GM18499 (cell line): ENCODE measurements around the gene MAGEF1.
"Not testable (repeated sequence)": the region's sequence is repeated elsewhere in the genome, so short reads cannot be mapped to it uniquely, and the experiment has no call there.

Experiments
- ATAC-seq: cut with Tn5 transposase; IDR thresholded peaks from one replicate; pipeline ENCODE4 v1.9.1; 2021; ENCODE audit warnings: moderate number of reproducible peaks; ENCODE audit not compliant: insufficient read depth, unreplicated experiment

MAGEF1 gene

DNA sequence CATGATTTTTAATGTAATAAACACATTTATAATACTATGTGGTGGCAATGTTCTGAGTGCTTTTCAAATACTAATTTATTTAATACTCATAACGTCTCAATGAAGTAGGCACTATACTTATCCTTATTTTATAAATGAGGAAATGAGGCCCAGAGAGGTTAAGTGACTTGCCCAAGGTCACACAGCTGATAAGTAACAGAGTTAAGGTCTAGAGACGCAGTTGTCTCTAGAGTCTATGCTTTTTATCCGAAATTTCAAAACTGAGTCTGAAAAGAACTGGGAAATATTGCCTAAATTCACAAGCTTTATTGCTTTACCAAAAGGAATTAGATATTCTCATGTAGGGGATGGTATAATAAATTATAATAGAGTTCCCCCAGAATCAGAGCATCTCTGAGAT, 31.4 kb upstream of the MAGEF1 start:
- no peak for ATAC-seq

DNA sequence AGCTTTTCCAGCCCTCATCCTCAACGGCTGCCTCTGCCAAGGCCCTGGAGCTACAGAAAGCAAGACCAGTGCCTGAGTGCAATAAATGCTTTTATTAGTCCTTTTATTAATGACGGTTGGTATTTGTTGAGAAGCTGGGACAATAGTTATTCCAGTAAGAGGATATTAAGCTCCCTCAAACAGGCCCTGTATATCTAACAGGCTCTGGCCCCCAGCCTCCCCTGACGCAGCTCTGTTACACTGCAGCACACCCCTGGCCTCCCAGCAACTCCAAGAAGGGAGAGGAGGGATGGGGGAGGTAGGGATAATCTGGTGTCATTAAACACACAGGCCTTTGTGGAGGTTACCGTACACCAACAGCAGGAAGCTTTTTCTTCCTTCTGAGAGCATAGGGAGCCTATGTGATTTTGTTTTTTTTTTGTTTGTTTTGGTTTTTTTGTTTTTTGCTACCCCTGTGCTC, 30.8 kb upstream of the MAGEF1 start:
- ATAC-seq = no peak

- ATAC-seq = no peak
These were observed 30.2 kb upstream of the MAGEF1 start for GRCh38 chr3:184741798-184742675.

GRCh38 chr3:184741259-184741556, 29.3 kb upstream of the MAGEF1 start:
- no peak for ATAC-seq

DNA sequence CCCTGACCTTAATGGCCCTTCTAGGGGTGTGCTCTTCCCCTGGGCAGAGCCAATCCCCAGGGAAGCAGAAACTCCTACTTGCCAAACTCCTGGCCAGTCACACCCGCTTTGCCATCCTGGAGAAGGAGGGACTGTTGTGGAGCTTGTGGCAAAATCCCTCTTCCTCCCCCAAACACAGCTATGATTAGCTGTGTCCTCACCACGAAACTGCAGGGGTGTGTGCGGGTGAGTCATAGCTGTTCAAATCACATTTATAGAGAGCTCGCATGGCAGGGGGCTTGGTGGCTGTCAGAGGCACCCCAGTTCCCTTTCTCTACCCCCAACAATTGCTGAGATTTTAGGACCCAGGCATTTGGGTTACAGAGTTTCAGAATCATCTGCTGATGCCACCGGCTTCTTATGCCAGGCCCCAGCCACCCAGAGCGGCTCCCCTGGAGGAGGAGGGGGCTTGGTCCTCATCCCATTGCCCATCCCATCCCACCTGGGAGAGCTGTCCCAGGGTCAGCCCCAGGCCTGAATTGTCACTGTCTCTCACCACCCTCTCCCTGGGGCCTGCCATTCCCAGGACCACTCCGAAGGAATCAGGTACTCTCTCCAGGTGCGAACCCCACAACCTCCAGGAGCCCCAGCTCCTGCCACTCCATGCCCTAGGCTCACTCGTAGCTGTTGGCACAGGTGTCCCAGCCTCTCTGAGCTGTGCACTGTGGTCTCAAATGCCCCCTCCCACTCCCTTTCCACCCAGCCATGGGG, 28.8 kb upstream of the MAGEF1 start:
- no peak for ATAC-seq

DNA sequence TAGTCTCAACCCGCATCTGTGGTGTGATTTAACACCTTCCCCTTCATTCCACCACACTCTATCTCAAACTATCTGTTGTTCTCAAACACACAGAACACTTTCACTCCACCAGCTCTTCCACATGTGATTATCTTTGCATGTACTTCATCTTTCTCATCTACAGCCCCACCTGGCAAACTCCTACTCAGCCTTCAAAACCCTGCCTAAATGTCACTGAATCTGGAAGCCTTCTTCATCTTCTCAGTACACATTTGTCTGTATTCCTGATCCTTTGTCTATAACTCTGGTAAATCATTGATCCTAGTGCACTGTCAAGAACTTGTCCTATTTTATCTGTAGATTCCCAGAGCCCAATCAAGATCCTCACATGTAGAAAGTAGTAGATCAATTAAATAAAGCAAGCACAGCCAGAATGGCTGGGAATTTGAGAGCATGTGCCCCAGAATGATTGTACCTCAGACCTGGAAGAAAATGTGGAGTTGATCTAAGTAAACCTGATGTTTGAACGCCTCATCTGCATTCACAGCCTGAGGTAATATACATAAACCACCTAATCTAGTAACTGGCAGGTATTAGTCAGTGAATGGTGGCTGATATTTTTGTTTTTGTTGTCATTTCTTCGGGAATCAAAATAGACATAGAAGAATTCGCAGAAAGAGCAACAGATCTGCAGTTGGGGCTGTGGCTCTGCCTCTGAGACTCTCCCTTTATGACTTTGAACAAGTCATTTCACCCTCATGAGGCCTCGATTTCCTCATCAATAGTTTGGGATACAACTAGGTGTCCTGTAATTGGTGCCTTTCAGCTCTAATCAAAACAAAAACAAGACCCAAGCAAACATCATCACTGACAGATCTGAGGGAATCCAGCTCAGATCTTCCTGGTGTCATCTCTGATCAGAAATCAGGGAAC, 28.0 kb upstream of the MAGEF1 start:
- ATAC-seq = no peak

DNA sequence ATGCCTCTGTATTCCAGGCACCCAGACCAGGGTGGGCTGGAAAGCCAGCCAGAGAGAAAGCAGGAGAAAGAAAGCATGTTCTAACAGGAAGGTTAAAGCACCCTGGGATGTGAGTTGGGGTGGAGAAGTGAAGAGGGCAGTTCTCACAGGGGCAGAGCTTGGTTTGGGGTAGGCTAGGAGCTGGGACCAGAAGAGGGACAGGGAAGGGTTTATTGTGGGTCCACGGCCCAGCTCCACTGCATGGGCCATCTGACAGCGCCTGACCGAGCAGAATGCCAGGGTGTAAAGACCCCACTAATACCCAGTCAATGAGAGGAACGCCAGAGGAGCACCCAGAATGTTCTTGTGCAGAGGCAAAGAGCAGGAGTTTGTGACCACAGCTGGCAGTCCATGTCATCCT, 27.1 kb upstream of the MAGEF1 start:
- no peak for ATAC-seq

DNA sequence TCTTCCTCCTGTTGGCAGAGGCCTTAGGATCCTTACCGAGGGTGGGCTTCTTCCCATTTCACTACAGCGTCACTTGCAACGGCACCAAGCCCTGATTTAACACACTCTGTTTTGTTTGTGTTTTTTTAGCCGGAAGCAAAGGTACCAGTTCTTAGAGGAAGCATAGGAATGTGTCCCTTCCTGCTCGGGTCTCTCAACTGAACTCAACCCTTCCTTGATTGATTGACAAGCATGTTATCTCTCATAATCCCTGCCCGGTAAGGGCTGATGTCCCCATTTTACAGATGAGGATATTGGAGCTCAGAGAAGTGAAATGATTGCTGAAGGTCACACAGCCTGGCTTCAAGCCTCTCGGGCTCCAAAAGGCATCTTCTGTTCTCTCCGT, 26.6 kb upstream of the MAGEF1 start:
- ATAC-seq = no peak

DNA sequence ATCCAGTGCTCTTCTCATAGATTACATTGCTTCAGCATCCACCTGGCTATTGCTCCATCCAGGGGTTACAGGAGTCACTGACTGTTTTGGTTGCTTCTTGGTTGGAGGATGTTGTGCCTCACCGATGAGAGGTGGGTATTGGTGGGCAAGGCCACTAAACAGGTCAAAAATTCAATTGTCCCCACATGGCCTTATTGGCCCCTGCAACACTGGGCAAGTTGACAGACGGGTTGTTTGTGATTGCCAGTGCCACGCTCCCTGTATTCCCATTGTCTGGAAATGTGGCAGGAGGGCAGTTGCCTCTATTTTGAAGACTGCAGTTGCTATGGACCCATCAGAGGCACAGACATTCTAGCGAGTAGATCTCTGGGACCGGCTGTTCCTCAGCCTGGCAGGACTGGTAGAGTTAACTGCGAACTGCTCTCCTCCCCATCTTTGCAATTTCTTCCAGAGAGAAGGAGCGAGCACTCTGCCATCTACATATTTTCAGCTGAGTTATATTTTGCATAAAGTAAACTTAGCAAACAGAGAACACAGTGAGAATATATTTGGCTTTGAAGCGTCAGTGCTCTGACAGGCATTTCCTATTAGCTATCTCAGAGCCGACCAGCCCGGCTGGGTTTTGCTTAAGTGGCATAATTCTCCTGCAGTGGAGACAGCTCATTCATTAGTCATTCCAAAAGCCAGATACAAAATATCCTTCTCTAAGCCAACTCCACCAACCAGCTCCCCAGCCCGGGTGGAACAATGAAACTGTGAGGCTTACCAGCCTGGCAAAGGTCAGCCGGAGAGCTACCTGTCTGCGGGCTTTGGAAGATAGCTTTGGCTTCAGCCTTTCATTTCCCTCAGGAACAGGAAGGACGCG, 26.0 kb upstream of the MAGEF1 start:
- no peak for ATAC-seq

DNA sequence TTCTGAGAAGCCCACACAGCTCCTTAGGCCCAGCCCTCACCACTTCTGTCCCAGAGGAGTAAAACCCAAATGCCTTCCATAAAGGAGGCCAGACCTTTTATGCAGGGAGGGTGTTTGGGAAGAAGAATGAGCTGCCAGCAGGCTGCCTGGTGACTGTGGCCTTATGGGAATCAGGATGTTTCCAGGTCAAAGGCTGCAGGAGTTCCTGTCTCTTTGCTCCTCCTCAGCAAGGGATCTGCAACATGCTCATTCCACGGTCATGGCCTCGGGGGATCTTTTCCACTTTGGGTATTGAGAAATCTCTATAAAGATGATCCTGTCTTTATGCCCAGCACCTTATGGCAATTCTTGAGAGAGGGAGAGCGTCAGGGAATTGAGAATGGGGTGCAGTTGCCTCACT, 25.2 kb upstream of the MAGEF1 start:
- no peak for ATAC-seq

DNA sequence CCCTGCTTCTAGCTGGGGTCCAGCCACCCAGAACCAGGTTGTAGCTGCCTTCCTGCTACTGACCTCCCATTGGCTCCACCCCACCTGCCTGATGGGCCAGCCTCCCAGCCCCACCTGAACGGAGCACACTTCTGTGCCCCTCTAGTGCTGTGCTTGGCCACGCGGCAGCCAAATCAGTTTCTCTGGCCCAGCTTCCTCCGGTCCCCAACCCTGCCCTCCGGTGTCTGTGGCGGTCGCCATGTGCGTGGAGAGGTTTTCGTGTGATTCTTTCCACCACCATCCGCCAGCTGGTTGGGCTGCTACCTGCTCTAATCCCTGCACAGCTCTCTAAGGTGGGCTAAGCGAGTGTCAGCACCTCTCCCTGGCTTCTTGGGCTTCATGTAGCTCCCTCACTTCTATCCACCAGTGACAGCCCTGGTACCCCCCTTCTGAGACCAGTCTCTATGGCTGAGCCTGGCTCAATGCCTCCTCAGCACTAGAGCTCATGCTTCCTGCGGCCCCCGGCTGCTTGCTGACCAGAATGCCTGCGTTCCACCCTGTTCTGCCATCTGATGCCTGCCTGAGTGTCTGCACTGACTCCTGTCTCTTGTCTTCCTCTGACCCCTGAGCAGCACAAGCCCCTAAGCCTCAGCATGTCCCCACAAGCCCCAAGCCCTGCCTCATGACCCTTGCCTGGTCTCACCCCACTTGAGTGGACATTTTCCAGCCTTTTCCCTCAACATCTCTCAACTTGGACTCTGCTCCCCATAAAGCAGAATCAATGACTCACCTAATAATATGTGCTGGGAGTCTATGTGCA, 23.2 kb upstream of the MAGEF1 start:
- ATAC-seq = no peak

DNA sequence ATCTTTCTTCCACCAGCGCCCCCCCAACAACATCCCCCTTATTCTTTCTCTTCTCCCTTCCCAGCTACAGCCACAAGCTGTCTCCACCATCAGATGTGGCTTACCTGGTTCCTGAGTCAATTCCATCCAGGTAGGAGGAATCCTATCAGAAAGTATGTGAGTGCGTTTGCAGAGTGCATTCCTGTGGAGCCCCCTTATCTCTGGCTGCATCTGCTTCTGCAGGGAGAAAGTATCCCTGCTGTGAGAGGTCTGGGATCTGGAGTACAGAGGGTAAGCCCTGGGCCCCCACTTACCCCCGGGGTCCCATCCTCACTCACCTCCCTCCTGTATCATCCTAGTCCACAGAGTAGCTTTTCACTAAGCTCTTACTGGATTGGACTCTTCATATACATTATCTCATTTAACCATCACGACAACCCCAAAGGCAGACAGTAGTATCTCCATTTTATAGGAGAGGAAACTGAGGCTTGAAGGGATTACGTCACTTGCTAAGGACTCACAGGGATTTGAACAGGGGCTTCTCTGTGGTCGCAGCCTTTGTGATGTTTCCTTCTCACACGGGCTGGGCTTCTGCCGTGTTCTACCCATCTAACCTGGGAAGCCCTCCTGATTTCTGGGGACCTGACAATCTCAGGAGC, 22.2 kb upstream of the MAGEF1 start:
- no peak for ATAC-seq

- no peak for ATAC-seq
These were observed 21.3 kb upstream of the MAGEF1 start for GRCh38 chr3:184733181-184733580.

DNA sequence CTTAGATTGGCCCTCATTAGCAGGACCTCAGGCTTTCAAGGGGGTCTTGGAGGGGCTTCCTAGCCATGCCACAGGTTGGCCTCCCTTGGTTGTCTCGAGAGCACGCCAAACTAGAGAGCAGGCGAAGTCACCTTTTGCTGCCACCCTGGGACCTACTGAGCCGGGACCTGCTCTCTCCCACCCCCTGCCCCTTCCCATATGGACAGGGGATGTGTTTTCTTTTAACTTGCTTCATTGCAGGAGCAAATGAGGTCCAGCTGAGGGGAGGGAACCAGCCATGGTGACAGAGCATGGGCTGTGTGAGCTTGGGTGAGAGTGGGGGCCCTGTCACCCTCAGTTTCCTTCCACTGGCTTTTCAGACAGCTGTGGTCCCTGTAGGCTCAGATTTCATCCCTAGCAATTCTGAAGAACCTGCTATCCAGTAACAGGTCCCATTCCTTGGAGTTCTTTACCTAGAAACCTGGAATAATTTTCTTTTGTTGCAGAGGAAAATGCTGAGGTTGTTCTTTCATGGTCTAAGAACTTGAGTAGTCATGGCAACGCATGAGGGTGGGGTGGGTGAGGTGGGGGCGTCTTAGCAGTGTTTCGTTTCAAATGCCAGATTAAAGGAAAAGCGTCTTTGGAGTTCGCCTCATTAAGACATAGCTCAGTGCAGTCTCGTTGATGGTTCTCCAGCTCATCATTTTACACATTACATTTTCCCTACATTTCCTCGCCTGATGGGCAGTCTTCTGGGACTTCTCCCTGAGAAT, 20.1 kb upstream of the MAGEF1 start:
- ATAC-seq = no peak

- ATAC-seq = no peak
These were observed 19.1 kb upstream of the MAGEF1 start for GRCh38 chr3:184730924-184731323.

- ATAC-seq = not testable (repeated sequence)
These were observed 17.3 kb upstream of the MAGEF1 start for GRCh38 chr3:184729154-184729553.

DNA sequence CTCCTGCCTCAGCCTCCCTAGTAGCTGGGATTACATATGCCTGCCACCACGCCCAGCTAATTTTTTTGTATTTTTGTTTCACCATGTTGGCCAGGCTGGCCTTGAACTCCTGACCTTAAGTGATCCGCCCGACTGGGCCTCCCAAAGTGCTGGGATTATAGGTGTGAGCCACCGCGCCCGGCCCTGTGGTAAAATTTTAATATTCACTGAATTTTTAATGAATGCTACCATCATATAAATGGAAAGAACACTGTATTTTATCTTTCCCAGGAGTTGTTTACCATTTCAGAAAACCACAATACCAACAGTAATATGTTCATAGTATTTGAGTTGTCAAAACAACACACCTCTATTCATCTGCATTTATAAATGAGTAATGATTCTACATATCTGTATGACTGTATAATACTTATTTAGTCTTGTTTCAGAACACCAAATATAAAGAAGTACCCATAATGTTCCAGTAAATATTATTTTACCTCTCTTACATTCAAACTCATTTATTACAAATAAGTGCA, 16.2 kb upstream of the MAGEF1 start:
- ATAC-seq = no peak
